Neutrophil (primary cell): ENCODE results near the gene GJC3.

Experiments used
- H3K27ac ChIP-seq: fragments of 200-600 bp; sonication (generic); 2 replicates; pipeline ENCODE4 v1.5.1; 2016; ENCODE audit warnings: mild to moderate bottlenecking, moderate library complexity
- H3K27me3 ChIP-seq: fragments of 200-600 bp; sonication (generic); 2 replicates; pipeline ENCODE4 v1.6.0; 2016; ENCODE audit warnings: mild to moderate bottlenecking
- H3K36me3 ChIP-seq: fragments of 200-600 bp; sonication (generic); 2 replicates; pipeline ENCODE4 v1.5.1; 2017
- H3K4me1 ChIP-seq, 2 experiments: fragments of 200-600 bp in 1 of 2; sonication (generic) in 1 of 2; 1 replicate in 1 of 2; 2 replicates in 1 of 2; pipeline versions ENCODE4 v1.5.1 to v1.6.1; 2013 to 2016; ENCODE audit warnings: low read depth in 1 of 2, low read length in 1 of 2, mild to moderate bottlenecking in 1 of 2, moderate library complexity in 1 of 2; ENCODE audit not compliant: control insufficient read depth in 1 of 2, insufficient read depth in 1 of 2
- H3K4me3 ChIP-seq, 2 experiments: fragments of 200-600 bp in 1 of 2; sonication (generic) in 1 of 2; 1 replicate in 1 of 2; 2 replicates in 1 of 2; pipeline ENCODE4 v1.5.1; 2013 to 2016; ENCODE audit warnings: low read depth in 1 of 2, low read length in 1 of 2, mild to moderate bottlenecking in 1 of 2, moderate library complexity in 1 of 2
- H3K9me3 ChIP-seq: fragments of 200-600 bp; sonication (generic); 2 replicates; pipeline ENCODE4 v1.5.1; 2016
- TF ChIP-seq, protein P1 (sequence below): fragments of 200-600 bp; sonication (generic); IDR thresholded peaks from 2 replicates; pipeline ENCODE4 v1.5.1; 2016; ENCODE audit warnings: antibody characterized with exemption

GJC3 gene

DNA sequence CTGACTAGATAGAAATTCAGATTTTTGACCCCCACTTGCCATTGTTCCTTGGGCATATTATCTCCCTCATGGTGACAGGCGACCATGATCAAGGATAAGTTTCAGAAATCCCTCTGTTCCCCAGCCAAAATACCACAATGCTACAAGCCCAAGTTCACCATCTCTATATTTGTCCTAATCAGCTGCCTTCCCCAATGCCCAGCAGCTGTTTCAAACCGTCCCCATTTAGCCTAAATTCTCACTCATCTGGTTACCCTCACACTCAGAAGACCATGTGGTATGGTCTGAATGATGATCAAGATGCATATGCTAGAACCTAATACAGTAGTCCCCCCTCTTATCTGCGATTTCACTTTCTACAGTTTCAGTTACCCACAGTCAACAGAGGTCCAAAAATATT, 956 bp upstream of the GJC3 start:
- no peaks in the 10 kb centered on the region for H3K36me3 ChIP-seq
- H3K9me3 ChIP-seq, result no peaks in the 10 kb centered on the region
- no peaks in the 10 kb centered on the region for H3K4me1 ChIP-seq
- no peak overlapping the region for H3K4me3 ChIP-seq
- no peak overlapping the region for H3K27ac ChIP-seq
- TF ChIP-seq, protein P1, sequence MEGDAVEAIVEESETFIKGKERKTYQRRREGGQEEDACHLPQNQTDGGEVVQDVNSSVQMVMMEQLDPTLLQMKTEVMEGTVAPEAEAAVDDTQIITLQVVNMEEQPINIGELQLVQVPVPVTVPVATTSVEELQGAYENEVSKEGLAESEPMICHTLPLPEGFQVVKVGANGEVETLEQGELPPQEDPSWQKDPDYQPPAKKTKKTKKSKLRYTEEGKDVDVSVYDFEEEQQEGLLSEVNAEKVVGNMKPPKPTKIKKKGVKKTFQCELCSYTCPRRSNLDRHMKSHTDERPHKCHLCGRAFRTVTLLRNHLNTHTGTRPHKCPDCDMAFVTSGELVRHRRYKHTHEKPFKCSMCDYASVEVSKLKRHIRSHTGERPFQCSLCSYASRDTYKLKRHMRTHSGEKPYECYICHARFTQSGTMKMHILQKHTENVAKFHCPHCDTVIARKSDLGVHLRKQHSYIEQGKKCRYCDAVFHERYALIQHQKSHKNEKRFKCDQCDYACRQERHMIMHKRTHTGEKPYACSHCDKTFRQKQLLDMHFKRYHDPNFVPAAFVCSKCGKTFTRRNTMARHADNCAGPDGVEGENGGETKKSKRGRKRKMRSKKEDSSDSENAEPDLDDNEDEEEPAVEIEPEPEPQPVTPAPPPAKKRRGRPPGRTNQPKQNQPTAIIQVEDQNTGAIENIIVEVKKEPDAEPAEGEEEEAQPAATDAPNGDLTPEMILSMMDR, result no peak
- H3K27me3 ChIP-seq, result peaks cover 93% of the 10 kb centered on the region

- Histone ChIP-seq H3K27me3 (peaks cover 94% of the 10 kb centered on the region), H3K4me3 (no peak overlapping the region)
Measured at GRCh38 chr7:99929730-99930053, 272 bp upstream of the GJC3 start.

DNA sequence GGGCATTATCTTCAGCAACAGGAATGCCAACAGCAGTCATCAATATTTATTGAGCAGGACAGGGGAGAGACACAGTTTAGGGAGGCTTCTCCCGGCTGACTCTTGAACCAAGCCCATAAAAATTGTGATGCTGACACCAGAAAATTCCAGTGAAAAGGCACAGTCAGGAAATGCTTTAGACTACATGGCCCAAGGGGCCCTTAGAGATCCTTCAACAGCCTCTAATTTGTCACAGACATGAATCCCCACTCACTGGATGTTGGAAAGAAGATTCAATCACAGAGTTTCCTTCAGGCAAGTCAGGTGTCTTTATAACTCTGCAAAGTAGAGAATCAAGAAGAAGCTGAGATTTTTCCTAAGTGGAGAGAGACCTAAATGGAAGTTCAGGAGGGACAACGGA, 1.2 kb downstream of the GJC3 start:
- Histone ChIP-seq H3K27me3 (peaks cover 96% of the 10 kb centered on the region), H3K4me1 (no peaks in the 10 kb centered on the region), H3K4me3 (no peak overlapping the region), H3K27ac (no peak overlapping the region), H3K9me3 (no peaks in the 10 kb centered on the region), H3K36me3 (no peaks in the 10 kb centered on the region)
- TF ChIP-seq, protein P1, result no peak

More at GRCh38 chr7:99929730-99930053, 272 bp upstream of the GJC3 start:
- TF ChIP-seq, protein P1, result no peak
- Histone ChIP-seq H3K36me3 (no peaks in the 10 kb centered on the region), H3K9me3 (no peaks in the 10 kb centered on the region), H3K27ac (no peak overlapping the region), H3K4me1 (no peaks in the 10 kb centered on the region)

DNA sequence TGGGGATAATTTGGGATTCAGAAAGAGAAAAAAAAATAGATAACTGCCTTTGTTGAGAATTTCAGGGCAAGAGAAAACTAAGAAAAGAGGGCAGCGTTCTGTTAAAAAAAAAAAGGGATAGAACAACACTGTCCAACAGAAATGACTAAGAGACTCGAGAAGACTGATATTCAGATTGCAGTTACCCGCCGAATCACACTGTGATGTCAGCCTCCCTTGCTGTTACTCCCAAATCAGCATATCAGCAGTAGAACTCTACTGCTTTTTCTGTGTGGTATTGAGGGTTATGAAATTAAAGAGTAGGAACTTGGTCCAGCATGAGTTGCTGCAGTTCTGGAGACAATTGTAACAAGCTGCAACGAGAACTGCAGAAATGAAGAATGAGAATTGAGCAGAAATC, 1.9 kb downstream of the GJC3 start:
- TF ChIP-seq, protein P1, result no peak
- Histone ChIP-seq H3K27me3 (peaks cover 96% of the 10 kb centered on the region), H3K27ac (no peak overlapping the region), H3K36me3 (no peaks in the 10 kb centered on the region), H3K9me3 (no peaks in the 10 kb centered on the region), H3K4me3 (no peak overlapping the region), H3K4me1 (no peaks in the 10 kb centered on the region)

- TF ChIP-seq, protein P1, result no peak
- H3K27me3 ChIP-seq, result peaks cover 84% of the 10 kb centered on the region
- no peaks in the 10 kb centered on the region for H3K36me3 ChIP-seq
- H3K4me3 ChIP-seq, result no peak overlapping the region
- no peak overlapping the region for H3K27ac ChIP-seq
- H3K9me3 ChIP-seq, result no peaks in the 10 kb centered on the region
- no peaks in the 10 kb centered on the region for H3K4me1 ChIP-seq
Measured at GRCh38 chr7:99926321-99926720, 3.1 kb downstream of the GJC3 start.

GRCh38 chr7:99923200-99923599, 6.2 kb downstream of the GJC3 start:
- no peak overlapping the region for H3K27ac ChIP-seq
- H3K4me1 ChIP-seq, result peaks cover 10 to 18% of the 10 kb centered on the region in 2 experiments
- H3K36me3 ChIP-seq, result no peaks in the 10 kb centered on the region
- TF ChIP-seq, protein P1, result no peak
- peaks cover 56% of the 10 kb centered on the region for H3K27me3 ChIP-seq
- H3K9me3 ChIP-seq, result no peaks in the 10 kb centered on the region
- H3K4me3 ChIP-seq, result no peak overlapping the region
